ENCODE results near the gene PRR35. TPM values are rescaled to one million over a fixed set of nuclear protein-coding genes. Genes with fewer than 3 reads are reported as not detected.
"Not testable (repeated sequence)": the region's sequence is repeated elsewhere in the genome, so short reads cannot be mapped to it uniquely, and the experiment has no call there.

PRR35 gene
- total and polyA plus RNA-seq, 2 donors (not counting 3 experiments of a cell fraction or from before 2014, with no cell fraction given), result not detected

DNA sequence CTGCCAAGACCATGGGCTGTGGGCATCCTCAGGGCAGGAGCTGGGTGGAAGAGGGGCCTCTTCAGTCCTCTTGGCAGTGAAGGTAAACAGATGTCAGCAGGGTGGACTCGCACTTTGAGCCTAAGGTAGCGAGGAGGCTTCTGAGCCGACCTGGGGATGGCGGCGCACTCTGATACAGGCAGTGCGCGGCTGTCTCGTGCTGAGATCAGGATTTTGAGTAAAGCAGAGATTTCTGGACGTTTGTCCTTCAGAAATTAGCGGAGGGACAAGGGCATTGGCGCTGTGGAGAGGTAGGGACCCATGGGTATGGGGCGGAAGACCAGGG, 36.5 kb downstream of the PRR35 start:
- TF ChIP-seq FOS (IDR thresholded peaks at IDR 0.05; ENCODE audit: borderline replicate concordance, insufficient read depth, low read length) (no peak), JUN (IDR thresholded peaks at IDR 0.05; ENCODE audit: borderline replicate concordance, insufficient read depth, insufficient read length, low read depth) (no peak)
- Histone ChIP-seq H3K36me3 (ENCODE audit: control insufficient read depth in 2 of 2, extremely low read depth in 1 of 2, insufficient read depth in 2 of 2, low read length in 2 of 2) (peaks cover 0 to 3% of the 10 kb centered on the region in 2 experiments), H3K4me3 (replicated peaks in 1 of 3; ENCODE audit: insufficient read depth in 1 of 3, low read depth in 1 of 3, low read length in 3 of 3) (no peak overlapping the region), H3K9me1 (replicated peaks; ENCODE audit: control insufficient read depth, extremely low read depth, insufficient read depth, low read length) (no peaks in the 10 kb centered on the region), H3K4me2 (ENCODE audit: insufficient read depth, low read length) (no peak overlapping the region), H3K27ac (ENCODE audit: insufficient read depth, low read depth, low read length) (no peak overlapping the region), H3K4me1 (ENCODE audit: control insufficient read depth, extremely low read depth, insufficient read depth, low read length) (no peaks in the 10 kb centered on the region), H3K9me3 (replicated peaks; ENCODE audit: control insufficient read depth, insufficient read depth, low read length) (no peaks in the 10 kb centered on the region), H3K79me2 (ENCODE audit: control insufficient read depth, insufficient read depth, low read length) (peaks cover 13% of the 10 kb centered on the region), H4K20me1 (replicated peaks; ENCODE audit: control insufficient read depth, extremely low read depth, insufficient read depth, low read length) (no peaks in the 10 kb centered on the region), H3K9ac (replicated peaks; ENCODE audit: extremely low read depth, insufficient read depth, low read length) (no peak overlapping the region), H3K27me3 (ENCODE audit: control insufficient read depth in 2 of 2, insufficient read depth in 2 of 2, low read length in 2 of 2) (no peaks in the 10 kb centered on the region), H2AFZ (ENCODE audit: low read depth, low read length) (no peak overlapping the region)
- BruUV-seq (replicated peaks), result no TSS peak
- intact Hi-C loops (cut with micrococcal nuclease), result no loop called here
- CTCF ChIA-PET, result no interaction called here
- dilution Hi-C loops (cut with MboI; ENCODE audit: extremely low pct_ligation_motif_present, low sequenced_read_pairs), result no loop called here
- POLR2A ChIA-PET, result no interaction called here
- DNase-seq (ENCODE audit: low read depth, low spot score) (no peak), FAIRE-seq (no peak)

DNA sequence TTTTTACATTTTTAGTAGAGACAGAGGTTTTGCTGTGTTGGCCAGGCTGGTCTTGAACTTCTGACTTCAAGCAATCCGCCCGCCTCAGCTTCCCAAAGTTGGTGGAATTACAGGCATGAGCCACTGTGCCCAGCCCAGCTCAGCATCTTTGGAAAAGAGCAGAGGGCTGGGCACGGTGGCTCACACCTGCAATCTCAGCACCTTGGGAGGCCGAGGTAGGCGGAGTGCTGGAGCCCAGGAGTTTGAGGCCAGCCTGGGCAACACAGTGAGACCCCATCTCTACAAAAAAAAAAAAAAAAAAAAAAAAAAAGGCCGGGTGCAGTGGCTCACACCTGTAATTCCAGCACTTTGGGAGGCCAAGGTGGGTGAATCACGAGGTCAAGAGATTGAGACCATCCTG, 37.5 kb downstream of the PRR35 start:
- H3K9me1 ChIP-seq (replicated peaks; ENCODE audit: control insufficient read depth, extremely low read depth, insufficient read depth, low read length); H3K27me3 ChIP-seq (ENCODE audit: control insufficient read depth in 2 of 2, insufficient read depth in 2 of 2, low read length in 2 of 2); H3K9ac ChIP-seq (replicated peaks; ENCODE audit: extremely low read depth, insufficient read depth, low read length); H3K4me3 ChIP-seq (replicated peaks in 1 of 3; ENCODE audit: insufficient read depth in 1 of 3, low read depth in 1 of 3, low read length in 3 of 3); H3K36me3 ChIP-seq (ENCODE audit: control insufficient read depth in 2 of 2, extremely low read depth in 1 of 2, insufficient read depth in 2 of 2, low read length in 2 of 2); DNase-seq (ENCODE audit: low read depth, low spot score); H3K4me1 ChIP-seq (ENCODE audit: control insufficient read depth, extremely low read depth, insufficient read depth, low read length); intact Hi-C loops (cut with micrococcal nuclease); FAIRE-seq; H3K27ac ChIP-seq (ENCODE audit: insufficient read depth, low read depth, low read length); H3K9me3 ChIP-seq (replicated peaks; ENCODE audit: control insufficient read depth, insufficient read depth, low read length); dilution Hi-C loops (cut with MboI; ENCODE audit: extremely low pct_ligation_motif_present, low sequenced_read_pairs); BruUV-seq (replicated peaks); H4K20me1 ChIP-seq (replicated peaks; ENCODE audit: control insufficient read depth, extremely low read depth, insufficient read depth, low read length); H3K79me2 ChIP-seq (ENCODE audit: control insufficient read depth, insufficient read depth, low read length); H2AFZ ChIP-seq (ENCODE audit: low read depth, low read length); H3K4me2 ChIP-seq (ENCODE audit: insufficient read depth, low read length): not testable (repeated sequence)
- CTCF ChIA-PET, result interaction anchor here (2.2 kb wide), 1 partner anchor 12 kb away, joined by 9 read pairs; no protein-coding TSS in a partner anchor
- POLR2A ChIA-PET, result interaction anchor here (0.6 kb wide), 1 partner anchor 21 kb away, joined by 4 read pairs; no protein-coding TSS in a partner anchor

All from endothelial cell of umbilical vein (primary cell).